ENCODE results near the gene SCUBE1. TPM values are rescaled to one million over a fixed set of nuclear protein-coding genes. Genes with fewer than 3 reads are reported as not detected.

Gene SCUBE1
- polyA plus RNA-seq, 3 donors: 6.6 to 8.1 (median 7.0) TPM

GRCh38 chr22:43267332-43267980 lies 75.7 kb downstream of the SCUBE1 start:
- no peak for DNase-seq (ENCODE audit: low read depth in 3 of 3, low spot score in 2 of 3)

GRCh38 chr22:43266076-43266475 lies 77.1 kb downstream of the SCUBE1 start:
- no peak for DNase-seq (ENCODE audit: low read depth in 3 of 3, low spot score in 2 of 3)

GRCh38 chr22:43263645-43264514 lies 79.3 kb downstream of the SCUBE1 start:
- DNase-seq (ENCODE audit: low read depth in 3 of 3, low spot score in 2 of 3): no peak

GRCh38 chr22:43262990-43263644 lies 80.1 kb downstream of the SCUBE1 start:
- no peak for DNase-seq (ENCODE audit: low read depth in 3 of 3, low spot score in 2 of 3)

- DNase-seq (ENCODE audit: low read depth in 3 of 3, low spot score in 2 of 3): no peak
These were observed 82.6 kb downstream of the SCUBE1 start for GRCh38 chr22:43260331-43261231.

- no peak for DNase-seq (ENCODE audit: low read depth in 3 of 3, low spot score in 2 of 3)
These were observed 85.2 kb downstream of the SCUBE1 start for GRCh38 chr22:43257961-43258360.

GRCh38 chr22:43257549-43257948 lies 85.6 kb downstream of the SCUBE1 start:
- no peak for DNase-seq (ENCODE audit: low read depth in 3 of 3, low spot score in 2 of 3)

GRCh38 chr22:43256976-43257545 lies 86.1 kb downstream of the SCUBE1 start:
- DNase-seq (ENCODE audit: low read depth in 3 of 3, low spot score in 2 of 3): no peak

GRCh38 chr22:43256569-43256968 lies 86.6 kb downstream of the SCUBE1 start:
- DNase-seq (ENCODE audit: low read depth in 3 of 3, low spot score in 2 of 3): no peak

- no peak for DNase-seq (ENCODE audit: low read depth in 3 of 3, low spot score in 2 of 3)
These were observed 87.9 kb downstream of the SCUBE1 start for GRCh38 chr22:43255299-43255698.

GRCh38 chr22:43253839-43254238 lies 89.3 kb downstream of the SCUBE1 start:
- no peak for DNase-seq (ENCODE audit: low read depth in 3 of 3, low spot score in 2 of 3)

GRCh38 chr22:43252319-43252718 lies 90.9 kb downstream of the SCUBE1 start:
- DNase-seq (ENCODE audit: low read depth in 3 of 3, low spot score in 2 of 3): no peak

GRCh38 chr22:43249789-43250471 lies 93.2 kb downstream of the SCUBE1 start:
- no peak for DNase-seq (ENCODE audit: low read depth in 3 of 3, low spot score in 2 of 3)

- DNase-seq (ENCODE audit: low read depth in 3 of 3, low spot score in 2 of 3): no peak
These were observed 95.5 kb downstream of the SCUBE1 start for GRCh38 chr22:43247546-43248260.

- no peak for DNase-seq (ENCODE audit: low read depth in 3 of 3, low spot score in 2 of 3)
These were observed 97.0 kb downstream of the SCUBE1 start for GRCh38 chr22:43246188-43246587.

- DNase-seq (ENCODE audit: low read depth in 3 of 3, low spot score in 2 of 3): no peak
These were observed 97.5 kb downstream of the SCUBE1 start for GRCh38 chr22:43245717-43246116.

GRCh38 chr22:43244803-43245527 lies 98.2 kb downstream of the SCUBE1 start:
- no peak for DNase-seq (ENCODE audit: low read depth in 3 of 3, low spot score in 2 of 3)

GRCh38 chr22:43244402-43244801 lies 98.8 kb downstream of the SCUBE1 start:
- no peak for DNase-seq (ENCODE audit: low read depth in 3 of 3, low spot score in 2 of 3)

Measured in right renal cortex interstitium (tissue), 3 donors.